Body of pancreas (tissue), 4 donors: Measurements from ENCODE around the gene SLC17A7. TPM values are rescaled to one million over a fixed set of nuclear protein-coding genes. Genes with fewer than 3 reads are reported as not detected.

Source experiments
- ATAC-seq: fragments of 150-250 bp; one replicate; pipeline ENCODE4 v1.9.1; 2016
- DNase-seq, 4 donors: peaks; one replicate each; pipeline ENCODE4 v3.0.0-alpha.2; 2019
- H3K27ac ChIP-seq, 4 donors: fragments of 200-600 bp; sonication (generic); 1 replicate in 3 of 4; 2 replicates in 1 of 4; pipeline versions ENCODE4 v1.5.1 to v1.6.1; 2016 to 2019; ENCODE audit warnings: mild to moderate bottlenecking in 1 of 4, mixed read lengths in 1 of 4, moderate library complexity in 1 of 4
- H3K27me3 ChIP-seq, 2 donors: fragments of 200-600 bp; sonication (generic); one replicate each; pipeline ENCODE4 v1.6.0; 2016; ENCODE audit warnings: mild to moderate bottlenecking in 1 of 2
- H3K36me3 ChIP-seq, 2 donors: fragments of 200-600 bp; sonication (generic); replicated peaks in 1 of 2; 2 replicates each; pipeline ENCODE4 v1.5.1; 2016; ENCODE audit warnings: low read depth in 2 of 2; ENCODE audit not compliant: insufficient read depth in 1 of 2
- H3K4me1 ChIP-seq: fragments of 200-600 bp; sonication (generic); one replicate; pipeline ENCODE4 v1.6.0; 2016
- H3K4me3 ChIP-seq, 2 donors: fragments of 200-600 bp; sonication (generic); 1 replicate in 1 of 2; 2 replicates in 1 of 2; pipeline ENCODE4 v1.5.1; 2016 to 2019
- H3K9me3 ChIP-seq, 3 donors: fragments of 200-600 bp; sonication (generic); 1 replicate in 2 of 3; 2 replicates in 1 of 3; pipeline ENCODE4 v1.5.1; 2016
- POLR2A ChIP-seq, 3 donors: fragments of 450-650 bp; IDR thresholded peaks; one replicate each; pipeline ENCODE4 v1.6.1; 2016; ENCODE audit warnings: antibody characterized with exemption in 3 of 3, mild to moderate bottlenecking in 2 of 3
- WGBS, 2 donors: methylation state at CpG; one replicate each; pipeline ENCODE4 v1.1.5; 2017; 5-methylcytosine and 5-hydroxymethylcytosine counted together
- intact Hi-C: fragments of 100-400 bp; cut with DNase I; formaldehyde crosslinking; loops from one replicate; pipeline ENCODE4 v1.15.1; 2023
- total RNA-seq, 2 donors: library from RNA; depleted of rRNA; stranded (reverse); fragments of >200 nt; gene quantifications; one replicate each; pipeline ENCODE4 v1.1.0, GENCODE V29; 2016
- TF ChIP-seq, protein P1 (sequence below), 7 experiments: fragments of 450-650 bp in 4 of 7; fragments of 200-600 bp in 3 of 7; sonication (generic) in 3 of 7; IDR thresholded peaks; one replicate each; pipeline ENCODE4 v1.5.1; 2016 to 2019; ENCODE audit warnings: antibody characterized with exemption in 7 of 7

The SLC17A7 gene
- total RNA-seq = under 1 TPM in 1 of 2 donors, not detected in 1; 0.26 TPM

DNA sequence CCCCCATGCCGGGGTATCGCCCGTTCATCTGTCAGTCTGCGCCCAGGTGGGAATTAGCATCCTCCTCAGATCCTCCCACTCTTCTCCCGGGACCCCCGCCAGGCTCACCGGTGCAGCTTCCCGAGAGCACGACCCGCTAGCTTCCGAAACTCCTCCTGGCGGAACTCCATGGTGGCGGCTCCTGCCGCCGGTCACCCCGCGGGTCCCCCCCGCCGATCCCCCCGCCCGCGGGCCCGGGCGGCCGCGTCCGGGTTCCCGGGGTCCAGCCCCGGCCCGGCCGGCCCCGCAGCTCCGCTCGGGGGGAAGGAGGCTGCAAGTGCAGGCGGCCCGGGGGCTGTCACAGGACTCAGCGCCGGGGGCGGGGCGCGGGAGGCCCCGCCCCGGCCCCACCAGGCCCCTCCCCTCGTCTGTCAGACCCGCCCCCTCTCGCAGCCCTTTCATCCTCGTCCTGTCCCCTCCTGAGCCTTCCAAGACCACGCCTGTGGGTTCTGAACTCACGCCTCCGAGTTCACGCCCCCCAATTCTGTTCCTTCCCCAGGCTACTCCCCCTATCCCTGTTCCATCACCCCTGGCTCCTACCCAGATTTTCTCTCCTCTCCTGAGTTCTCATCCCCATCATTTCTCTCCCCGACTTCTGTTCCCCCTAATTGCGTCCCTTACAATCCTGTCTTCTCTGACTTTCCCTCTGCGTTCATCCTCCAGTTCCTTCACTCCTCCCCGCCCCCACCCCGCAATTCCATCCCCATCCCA, at the start of gene SLC17A7:
Gene SLC17A7 (minus strand): TSS at position 318 of the 750 bp plus-strand sequence. CDS start 148 bp downstream, at position 170.
- Histone ChIP-seq H3K4me3 (no peak within 1 kb of the TSS), H3K27me3 (peaks cover 0 to 37% of the 10 kb centered on the region in 2 donors), H3K27ac (no peak within 1 kb of the TSS), H3K4me1 (peaks cover 15% of the 10 kb centered on the region), H3K9me3 (no peaks in the 10 kb centered on the region), H3K36me3 (no peaks in the 10 kb centered on the region)
- 6 to 9% methylated on average over 17 to 33 of the region's 56 CpGs for WGBS, 2 donors
- TF ChIP-seq, protein P1, sequence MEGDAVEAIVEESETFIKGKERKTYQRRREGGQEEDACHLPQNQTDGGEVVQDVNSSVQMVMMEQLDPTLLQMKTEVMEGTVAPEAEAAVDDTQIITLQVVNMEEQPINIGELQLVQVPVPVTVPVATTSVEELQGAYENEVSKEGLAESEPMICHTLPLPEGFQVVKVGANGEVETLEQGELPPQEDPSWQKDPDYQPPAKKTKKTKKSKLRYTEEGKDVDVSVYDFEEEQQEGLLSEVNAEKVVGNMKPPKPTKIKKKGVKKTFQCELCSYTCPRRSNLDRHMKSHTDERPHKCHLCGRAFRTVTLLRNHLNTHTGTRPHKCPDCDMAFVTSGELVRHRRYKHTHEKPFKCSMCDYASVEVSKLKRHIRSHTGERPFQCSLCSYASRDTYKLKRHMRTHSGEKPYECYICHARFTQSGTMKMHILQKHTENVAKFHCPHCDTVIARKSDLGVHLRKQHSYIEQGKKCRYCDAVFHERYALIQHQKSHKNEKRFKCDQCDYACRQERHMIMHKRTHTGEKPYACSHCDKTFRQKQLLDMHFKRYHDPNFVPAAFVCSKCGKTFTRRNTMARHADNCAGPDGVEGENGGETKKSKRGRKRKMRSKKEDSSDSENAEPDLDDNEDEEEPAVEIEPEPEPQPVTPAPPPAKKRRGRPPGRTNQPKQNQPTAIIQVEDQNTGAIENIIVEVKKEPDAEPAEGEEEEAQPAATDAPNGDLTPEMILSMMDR (IDR thresholded peaks at IDR 0.05) = no peak
- no peak for TF ChIP-seq POLR2A (IDR thresholded peaks at IDR 0.05)
- DNase-seq (peak in 2 of 4 donors; percentile 32 to 50), ATAC-seq (no peak)
- intact Hi-C loops = loop anchor here (5.0 kb wide), 1 partner anchor 49 kb away; no protein-coding TSS in a partner anchor

GRCh38 chr19:49490287-49491029, 49.1 kb upstream of the SLC17A7 start:
- no peak for ATAC-seq
- H3K27ac ChIP-seq = peak overlapping the region in 3 of 4 donors; percentile 87 to 94 (median 90)
- no peak for DNase-seq
- intact Hi-C loops = no loop called here
- peaks cover 17 to 31% of the 10 kb centered on the region in 2 donors for H3K36me3 ChIP-seq
- peaks cover 36% of the 10 kb centered on the region for H3K4me1 ChIP-seq
- TF ChIP-seq, protein P1 (IDR thresholded peaks at IDR 0.05) = no peak
- TF ChIP-seq POLR2A (IDR thresholded peaks at IDR 0.05) = no peak
- no peaks in the 10 kb centered on the region for H3K27me3 ChIP-seq
- no peak overlapping the region for H3K4me3 ChIP-seq
- WGBS, 2 donors = 60 to 79% methylated on average over 3 to 27 of the region's 27 CpGs
- no peaks in the 10 kb centered on the region for H3K9me3 ChIP-seq

DNA sequence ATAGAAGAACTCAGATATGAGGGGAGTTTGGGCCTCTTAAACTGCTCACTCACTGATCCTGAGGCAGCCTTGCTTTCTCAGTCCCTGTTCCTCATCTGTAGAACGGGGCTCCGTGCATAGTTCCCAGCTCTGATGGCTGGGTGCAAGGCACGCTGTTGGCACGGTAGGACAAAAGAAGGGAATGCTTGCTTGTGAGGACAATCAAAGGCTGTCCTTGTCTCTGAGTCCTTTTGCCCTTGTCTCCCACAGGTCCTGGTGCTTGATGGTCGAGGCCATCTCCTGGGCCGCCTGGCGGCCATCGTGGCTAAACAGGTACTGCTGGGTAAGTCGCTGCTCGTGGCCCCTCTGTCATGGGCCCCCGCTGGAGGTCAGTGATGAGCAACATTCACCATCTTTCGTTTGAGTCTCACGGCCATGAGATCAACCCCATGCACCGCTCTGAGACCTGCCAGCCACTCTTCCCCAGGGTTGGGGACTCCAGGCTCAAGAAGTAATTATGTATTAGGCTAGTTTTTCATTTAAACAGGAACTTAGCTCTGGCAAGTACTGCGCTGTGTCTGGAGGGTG, 48.4 kb upstream of the SLC17A7 start:
- no peak for ATAC-seq

GRCh38 chr19:49488863-49489537, 47.7 kb upstream of the SLC17A7 start:
- Histone ChIP-seq H3K36me3 (peaks cover 17 to 31% of the 10 kb centered on the region in 2 donors), H3K4me3 (peak overlapping the region; percentile 94 to 100), H3K27me3 (no peaks in the 10 kb centered on the region), H3K4me1 (peaks cover 31% of the 10 kb centered on the region), H3K27ac (peak overlapping the region in 3 of 4 donors; percentile 87 to 94 (median 90)), H3K9me3 (no peaks in the 10 kb centered on the region)
- DNase-seq = no peak
- ATAC-seq = no peak
- 20% methylated on average over 15 of the region's 15 CpGs for WGBS, 2 donors
- TF ChIP-seq, protein P1 (IDR thresholded peaks at IDR 0.05) = no peak
- no peak for TF ChIP-seq POLR2A (IDR thresholded peaks at IDR 0.05)
- intact Hi-C loops = no loop called here

More for the DNA sequence above, 48.4 kb upstream of the SLC17A7 start:
- Histone ChIP-seq H3K27me3 (no peaks in the 10 kb centered on the region), H3K4me1 (peaks cover 31% of the 10 kb centered on the region), H3K9me3 (no peaks in the 10 kb centered on the region), H3K36me3 (peaks cover 17 to 31% of the 10 kb centered on the region in 2 donors), H3K27ac (peak overlapping the region in 3 of 4 donors; percentile 87 to 94 (median 90)), H3K4me3 (no peak overlapping the region)
- no peak for TF ChIP-seq POLR2A (IDR thresholded peaks at IDR 0.05)
- TF ChIP-seq, protein P1 (IDR thresholded peaks at IDR 0.05) = no peak
- 44 to 51% methylated on average over 6 to 15 of the region's 15 CpGs for WGBS, 2 donors
- DNase-seq = no peak
- intact Hi-C loops = no loop called here
